Effector memory CD4-positive, alpha-beta T cell (primary cell): ENCODE measurements around the gene KLHL42.

ENCODE experiments used
- DNase-seq, 3 donors: peaks; one replicate each; pipeline ENCODE4 v3.0.0-alpha.2; 2020
- H3K27ac ChIP-seq: 2 replicates; pipeline ENCODE4 v1.7.0; 2013; ENCODE audit warnings: mild to moderate bottlenecking, low read length, moderate library complexity; ENCODE audit not compliant: insufficient read depth, poor library complexity, severe bottlenecking
- H3K27me3 ChIP-seq: replicated peaks from 2 replicates; pipeline ENCODE4 v1.7.0; 2013; ENCODE audit warnings: mild to moderate bottlenecking, low read length; ENCODE audit not compliant: insufficient read depth, control insufficient read depth, poor library complexity, severe bottlenecking
- H3K36me3 ChIP-seq: 2 replicates; pipeline ENCODE4 v1.7.0; 2013; ENCODE audit warnings: mild to moderate bottlenecking, low read length, moderate library complexity; ENCODE audit not compliant: control insufficient read depth, insufficient read depth
- H3K4me1 ChIP-seq: 2 replicates; pipeline ENCODE4 v1.7.0; 2013; ENCODE audit warnings: low read length, mild to moderate bottlenecking; ENCODE audit not compliant: control insufficient read depth, insufficient read depth, poor library complexity, severe bottlenecking
- H3K4me3 ChIP-seq: 2 replicates; pipeline ENCODE4 v1.7.0; 2013; ENCODE audit warnings: low read length, low read depth, mild to moderate bottlenecking; ENCODE audit not compliant: insufficient read depth, poor library complexity, severe bottlenecking
- H3K9me3 ChIP-seq: 2 replicates; pipeline ENCODE4 v1.7.0; 2013; ENCODE audit warnings: mild to moderate bottlenecking, low read length, moderate library complexity; ENCODE audit not compliant: control insufficient read depth

KLHL42 gene

GRCh38 chr12:27780612-27781408, 777 bp downstream of the KLHL42 start:
- peaks cover 17% of the 10 kb centered on the region for H3K4me1 ChIP-seq
- no peaks in the 10 kb centered on the region for H3K36me3 ChIP-seq
- peak in 1 of 3 donors; percentile 9 for DNase-seq

GRCh38 chr12:27781680-27782079, 1.6 kb downstream of the KLHL42 start:
- no peaks in the 10 kb centered on the region for H3K9me3 ChIP-seq
- no peak for DNase-seq
- no peaks in the 10 kb centered on the region for H3K36me3 ChIP-seq
- no peak overlapping the region for H3K27ac ChIP-seq
- H3K4me1 ChIP-seq, result peaks cover 17% of the 10 kb centered on the region
- no peaks in the 10 kb centered on the region for H3K27me3 ChIP-seq
- no peak overlapping the region for H3K4me3 ChIP-seq

More at GRCh38 chr12:27780612-27781408, 777 bp downstream of the KLHL42 start:
- no peaks in the 10 kb centered on the region for H3K9me3 ChIP-seq
- H3K27me3 ChIP-seq, result no peaks in the 10 kb centered on the region
- H3K27ac ChIP-seq, result peak overlapping the region; percentile 63
- H3K4me3 ChIP-seq, result peak overlapping the region; percentile 78

- Histone ChIP-seq H3K27ac (no peak overlapping the region), H3K9me3 (no peaks in the 10 kb centered on the region), H3K4me1 (peaks cover 17% of the 10 kb centered on the region), H3K36me3 (no peaks in the 10 kb centered on the region), H3K27me3 (no peaks in the 10 kb centered on the region), H3K4me3 (no peak overlapping the region)
- no peak for DNase-seq
Measured at GRCh38 chr12:27782481-27782880, 2.4 kb downstream of the KLHL42 start.

- no peak overlapping the region for H3K27ac ChIP-seq
- no peak overlapping the region for H3K4me3 ChIP-seq
Measured at GRCh38 chr12:27785882-27786570, 6.0 kb downstream of the KLHL42 start.

GRCh38 chr12:27787559-27787958, 7.5 kb downstream of the KLHL42 start:
- peaks cover 6% of the 10 kb centered on the region for H3K36me3 ChIP-seq
- no peak for DNase-seq
- no peak overlapping the region for H3K27ac ChIP-seq
- peaks cover under 1% of the 10 kb centered on the region for H3K4me1 ChIP-seq
- H3K9me3 ChIP-seq, result no peaks in the 10 kb centered on the region
- H3K4me3 ChIP-seq, result no peak overlapping the region
- H3K27me3 ChIP-seq, result no peaks in the 10 kb centered on the region

More at GRCh38 chr12:27785882-27786570, 6.0 kb downstream of the KLHL42 start:
- no peak for DNase-seq
- H3K36me3 ChIP-seq, result no peaks in the 10 kb centered on the region
- peaks cover 5% of the 10 kb centered on the region for H3K4me1 ChIP-seq
- H3K9me3 ChIP-seq, result no peaks in the 10 kb centered on the region
- H3K27me3 ChIP-seq, result no peaks in the 10 kb centered on the region

GRCh38 chr12:27790179-27790578, 10.1 kb downstream of the KLHL42 start:
- Histone ChIP-seq H3K27me3 (no peaks in the 10 kb centered on the region), H3K4me3 (no peak overlapping the region), H3K36me3 (peaks cover 6% of the 10 kb centered on the region), H3K4me1 (no peaks in the 10 kb centered on the region), H3K9me3 (no peaks in the 10 kb centered on the region), H3K27ac (no peak overlapping the region)
- no peak for DNase-seq

- Histone ChIP-seq H3K4me3 (no peak overlapping the region), H3K36me3 (peaks cover 19% of the 10 kb centered on the region), H3K4me1 (no peaks in the 10 kb centered on the region), H3K9me3 (no peaks in the 10 kb centered on the region), H3K27me3 (no peaks in the 10 kb centered on the region), H3K27ac (no peak overlapping the region)
- DNase-seq, result no peak
Measured at GRCh38 chr12:27794818-27795584, 15.0 kb downstream of the KLHL42 start.

- H3K27ac ChIP-seq, result no peak overlapping the region
- peaks cover 19% of the 10 kb centered on the region for H3K36me3 ChIP-seq
- H3K4me3 ChIP-seq, result no peak overlapping the region
- DNase-seq, result no peak
- no peaks in the 10 kb centered on the region for H3K9me3 ChIP-seq
- no peaks in the 10 kb centered on the region for H3K4me1 ChIP-seq
- no peaks in the 10 kb centered on the region for H3K27me3 ChIP-seq
Measured at GRCh38 chr12:27796128-27796527, 16.1 kb downstream of the KLHL42 start.

- Histone ChIP-seq H3K4me3 (no peak overlapping the region), H3K27me3 (no peaks in the 10 kb centered on the region), H3K27ac (no peak overlapping the region), H3K36me3 (peaks cover 13% of the 10 kb centered on the region), H3K9me3 (no peaks in the 10 kb centered on the region), H3K4me1 (no peaks in the 10 kb centered on the region)
- DNase-seq, result no peak
Measured at GRCh38 chr12:27797301-27798025, 17.4 kb downstream of the KLHL42 start.
